Posterior cingulate gyrus (tissue), 11 donors: Measurements from ENCODE around the gene TBX15.
"Not testable (repeated sequence)": the region's sequence is repeated elsewhere in the genome, so short reads cannot be mapped to it uniquely, and the experiment has no call there.

Experiments
- DNase-seq, 10 donors: peaks; one replicate each; pipeline versions ENCODE4 v3.0.0 to v3.0.0-alpha.2; 2020 to 2021; ENCODE audit warnings: mixed read lengths in 3 of 10
- intact Hi-C: fragments of 100-400 bp; cut with DNase I; formaldehyde crosslinking; loops from one replicate; pipeline ENCODE4 v1.15.1; 2023

Gene TBX15

GRCh38 chr1:118933051-118933781 is 54.9 kb downstream of the TBX15 start:
- intact Hi-C loops = no loop called here
- DNase-seq = no peak

DNA sequence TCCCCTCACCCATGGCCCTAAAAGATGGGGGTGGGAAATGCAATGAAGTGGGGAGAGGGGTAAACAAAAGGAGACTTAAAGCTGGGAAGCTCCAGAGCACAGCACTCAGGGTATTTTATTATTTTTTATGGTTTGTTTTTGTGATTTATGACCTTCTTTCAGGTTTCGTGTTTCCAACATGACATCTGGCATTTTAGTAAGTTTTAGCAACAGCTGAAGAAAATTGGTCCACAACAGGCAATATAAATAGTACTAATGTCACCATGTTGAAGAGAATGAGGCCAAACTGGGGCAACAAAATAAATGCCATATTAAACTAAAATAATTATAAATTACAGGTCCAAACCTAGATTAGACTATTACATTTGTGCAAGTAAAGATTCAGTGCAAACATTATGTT is 56.3 kb downstream of the TBX15 start:
- DNase-seq = no peak
- intact Hi-C loops = no loop called here

- intact Hi-C loops = no loop called here
- DNase-seq = no peak
These were observed 59.2 kb downstream of the TBX15 start for GRCh38 chr1:118928739-118929554.

DNA sequence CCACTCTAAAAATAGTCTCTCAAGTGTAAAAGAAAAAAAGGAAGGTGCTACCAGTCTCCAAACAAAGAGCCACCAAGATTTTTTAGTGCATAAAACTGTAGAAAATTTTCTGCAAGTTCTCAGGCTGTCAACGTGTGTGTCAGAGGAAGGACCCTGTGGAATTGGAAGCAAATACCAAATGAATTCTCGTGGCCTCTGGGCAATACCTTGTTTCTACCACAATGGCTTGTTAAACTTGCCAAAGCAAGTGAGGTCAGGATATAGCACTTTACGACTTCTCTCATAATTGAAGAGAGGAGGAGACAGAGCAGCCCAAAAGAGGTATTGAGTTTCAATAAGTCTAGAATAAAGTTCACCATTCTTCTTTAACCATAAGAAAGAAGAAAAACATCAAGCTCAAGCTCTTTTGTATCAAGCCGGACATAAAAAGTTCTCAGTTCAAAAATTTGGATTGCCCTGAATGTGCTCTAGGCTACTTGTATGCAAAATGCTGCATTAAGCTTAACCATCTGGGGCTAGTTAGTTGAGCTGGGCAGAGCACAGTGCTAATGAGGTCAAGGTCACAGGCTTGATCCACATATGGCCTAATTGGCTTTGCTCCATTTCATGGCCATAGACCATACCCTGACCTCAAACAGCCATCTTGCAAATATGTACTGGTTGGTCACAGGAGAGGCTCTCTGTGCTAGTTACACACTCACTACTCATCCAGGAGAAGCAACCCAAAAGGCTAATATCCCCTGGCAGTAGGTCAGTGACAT is 60.5 kb downstream of the TBX15 start:
- DNase-seq = no peak
- intact Hi-C loops = no loop called here

GRCh38 chr1:118926261-118926660 is 61.9 kb downstream of the TBX15 start:
- DNase-seq = no peak
- intact Hi-C loops = no loop called here

GRCh38 chr1:118925651-118926050 is 62.5 kb downstream of the TBX15 start:
- intact Hi-C loops = no loop called here
- DNase-seq = no peak

GRCh38 chr1:118923319-118923718 is 64.8 kb downstream of the TBX15 start:
- no peak for DNase-seq
- intact Hi-C loops = no loop called here

DNA sequence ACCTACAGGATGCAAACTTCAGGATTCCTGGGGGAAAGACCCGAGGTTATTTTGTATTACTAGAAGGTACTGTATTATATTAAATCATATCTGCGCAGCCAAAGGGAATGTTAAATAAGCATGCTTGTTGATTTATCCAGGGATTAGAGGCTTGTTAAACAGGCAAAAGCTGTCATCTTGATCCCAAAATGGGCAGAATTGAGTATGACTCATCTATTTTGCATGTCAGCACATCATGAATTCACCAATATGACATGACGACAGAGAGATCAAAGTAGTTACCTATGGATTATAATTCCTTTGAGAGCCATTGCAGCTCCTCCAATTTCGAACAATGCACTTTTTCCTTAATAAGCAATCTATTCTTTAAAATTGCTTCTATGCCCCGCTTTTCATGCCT is 66.1 kb downstream of the TBX15 start:
- no peak for DNase-seq
- intact Hi-C loops = no loop called here

- DNase-seq = no peak
- intact Hi-C loops = no loop called here
These were observed 67.9 kb downstream of the TBX15 start for GRCh38 chr1:118920124-118920717.

DNA sequence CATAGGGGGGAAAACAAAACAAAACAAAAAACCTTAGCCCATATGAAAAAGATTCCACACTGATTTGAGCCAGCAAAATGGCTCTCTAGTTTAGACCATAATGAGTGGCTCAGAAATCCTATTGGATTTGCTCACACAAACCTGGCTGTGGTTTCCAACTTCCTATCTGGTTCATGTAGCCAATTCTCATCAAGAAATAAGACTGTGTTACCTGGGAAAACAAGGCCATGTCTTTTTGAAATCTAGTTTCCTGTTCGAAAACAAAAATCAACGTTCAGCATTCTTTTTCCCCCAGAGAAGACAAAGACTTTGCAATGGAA is 69.2 kb downstream of the TBX15 start:
- intact Hi-C loops = no loop called here
- DNase-seq = no peak

- intact Hi-C loops = no loop called here
These were observed 69.8 kb downstream of the TBX15 start for GRCh38 chr1:118918230-118918939.

DNA sequence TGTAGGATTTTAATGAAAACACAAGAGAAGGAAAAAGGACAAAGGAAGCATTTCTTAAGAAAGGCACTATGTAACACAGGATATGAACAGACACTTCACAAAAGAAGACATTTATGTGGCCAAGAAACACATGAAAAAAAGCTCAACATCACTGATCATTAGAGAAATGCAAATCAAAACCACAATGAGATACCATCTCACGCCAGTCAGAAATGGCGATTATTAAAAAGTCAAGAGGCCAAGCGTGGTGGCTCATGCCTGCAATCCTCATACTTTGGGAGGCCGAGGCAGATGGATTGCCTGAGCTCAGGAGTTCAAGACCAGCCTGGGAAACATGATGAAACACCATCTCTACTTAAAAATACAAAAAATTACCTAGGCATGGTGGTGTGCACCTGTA is 71.8 kb downstream of the TBX15 start:
- intact Hi-C loops, DNase-seq: not testable (repeated sequence)

More at GRCh38 chr1:118918230-118918939, 69.8 kb downstream of the TBX15 start:
- no peak for DNase-seq

DNA sequence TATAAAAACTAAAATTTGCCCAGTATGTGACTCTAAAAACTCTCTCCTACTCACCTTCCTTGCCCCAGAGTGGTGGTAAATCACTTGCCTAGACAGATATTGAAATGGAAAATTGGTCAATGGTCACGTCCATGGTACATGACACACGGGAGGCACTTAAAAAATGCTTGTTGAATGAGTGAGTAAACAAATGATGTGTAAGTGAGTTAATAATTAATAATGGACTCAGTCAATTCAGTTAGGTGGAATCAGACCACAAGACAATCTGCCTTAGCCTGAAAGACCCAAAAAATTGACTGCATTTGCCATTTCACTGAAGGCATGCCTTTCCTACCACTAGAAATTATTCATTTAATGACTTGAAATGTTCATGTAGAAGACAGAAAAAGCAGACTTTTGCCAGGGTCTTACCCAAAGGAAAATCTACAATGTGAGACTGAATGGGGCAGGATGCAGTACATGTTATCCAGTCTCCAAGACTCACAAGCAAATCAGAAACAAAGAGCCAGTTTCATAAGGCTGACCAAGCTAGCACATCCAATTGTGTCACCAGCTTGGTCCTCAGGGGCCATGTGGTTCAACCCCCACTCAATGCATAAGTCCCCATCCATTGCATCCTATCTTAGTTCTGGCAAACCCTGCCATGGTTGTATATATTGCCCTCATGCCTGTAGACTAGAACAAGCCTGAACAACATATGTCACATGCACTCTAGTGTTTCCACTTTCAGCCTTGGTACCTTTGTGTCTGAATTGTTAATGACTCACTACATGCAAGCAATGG is 73.6 kb downstream of the TBX15 start:
- intact Hi-C loops = no loop called here
- DNase-seq = no peak

DNA sequence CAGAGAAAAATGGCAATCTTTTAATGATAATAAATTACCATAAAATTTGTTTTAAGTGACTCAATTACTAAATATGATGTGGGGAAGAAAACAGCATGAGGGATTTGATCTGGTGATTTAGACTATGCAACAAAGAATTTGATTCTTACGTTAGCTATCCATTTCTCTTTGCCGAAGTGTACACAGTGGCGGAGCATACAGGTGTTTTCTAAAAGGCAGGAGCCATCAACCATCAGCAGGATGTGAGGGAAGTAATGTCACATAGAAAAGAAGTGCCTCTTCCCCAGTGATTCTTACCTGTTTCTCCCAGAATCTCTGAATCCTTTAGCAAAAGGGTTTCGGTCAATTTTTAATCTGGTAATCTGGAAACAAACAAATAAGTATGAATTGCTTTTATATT is 74.3 kb downstream of the TBX15 start:
- DNase-seq = no peak
- intact Hi-C loops = no loop called here

GRCh38 chr1:118912574-118912973 is 75.6 kb downstream of the TBX15 start:
- intact Hi-C loops = no loop called here
- DNase-seq = no peak

DNA sequence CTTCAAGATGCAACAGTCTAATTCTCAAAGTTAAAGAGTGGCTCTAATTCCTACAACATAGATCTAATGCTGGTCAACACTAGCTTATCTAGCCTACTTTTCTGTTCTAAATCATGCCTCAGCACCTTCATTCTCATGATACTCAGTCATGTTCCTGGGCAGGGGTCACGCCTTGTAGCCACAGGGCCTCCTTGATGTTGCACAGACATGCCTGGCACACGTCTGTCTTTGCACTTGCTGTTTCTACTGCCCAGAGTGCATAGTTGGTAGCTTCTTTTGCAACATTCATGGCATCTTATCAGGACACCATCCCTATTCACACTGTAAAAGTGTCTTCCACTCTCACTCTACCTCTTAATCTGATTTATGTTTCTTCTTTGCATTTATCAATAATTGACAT is 76.6 kb downstream of the TBX15 start:
- DNase-seq = no peak
- intact Hi-C loops = no loop called here

GRCh38 chr1:118907466-118907865 is 80.7 kb downstream of the TBX15 start:
- DNase-seq = no peak
- intact Hi-C loops = no loop called here

DNA sequence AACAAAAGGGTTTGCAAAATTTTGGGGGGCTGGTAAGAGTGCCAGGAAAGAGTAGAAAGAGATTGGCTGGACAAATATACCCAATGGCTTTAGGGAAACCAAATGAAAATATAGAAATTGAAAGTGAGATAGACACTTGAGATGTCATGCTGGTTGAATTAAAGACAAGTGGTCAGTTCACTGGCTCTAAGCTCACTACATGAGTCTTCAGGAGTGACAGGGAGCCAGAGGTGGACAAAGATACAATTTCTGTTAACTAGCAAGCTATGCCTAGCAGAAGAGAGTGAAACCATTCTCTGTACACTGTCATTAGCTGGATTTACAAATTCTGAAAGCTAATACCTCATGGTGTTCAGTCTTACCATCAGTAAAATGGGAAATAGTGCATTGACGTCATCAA is 82.5 kb downstream of the TBX15 start:
- intact Hi-C loops = no loop called here
- no peak for DNase-seq

GRCh38 chr1:118905196-118905595 is 82.9 kb downstream of the TBX15 start:
- intact Hi-C loops = no loop called here
- DNase-seq = no peak

GRCh38 chr1:118902711-118903191 is 85.4 kb downstream of the TBX15 start:
- DNase-seq = no peak
- intact Hi-C loops = no loop called here
